HepG2 (cell line): Measurements from ENCODE around the gene INPP4B.

Experiments
- MXI1 ChIP-seq: IDR thresholded peaks from 3 replicates; pipeline ENCODE4 v1.6.1; 2012; ENCODE audit warnings: low read depth, low read length, inconsistent platforms, borderline replicate concordance
- POLR2A ChIP-seq, 2 experiments: IDR thresholded peaks; 2 replicates each; pipeline ENCODE4 v1.6.1; 2011; ENCODE audit warnings: low read depth in 2 of 2, low read length in 2 of 2, mild to moderate bottlenecking in 1 of 2, moderate library complexity in 1 of 2; ENCODE audit not compliant: insufficient read depth in 1 of 2
- RAD21 ChIP-seq: fragments of 450-650 bp; formaldehyde crosslinking; IDR thresholded peaks from 2 replicates; pipeline ENCODE4 v1.5.0; 2020; ENCODE audit warnings: mild to moderate bottlenecking
- REL ChIP-seq: sonication (generic); formaldehyde crosslinking; conservative IDR thresholded peaks from 2 replicates; pipeline ENCODE4 v1.8.0; 2022; ENCODE audit warnings: mild to moderate bottlenecking, missing genetic modification reagents, moderate library complexity
- ZIK1 ChIP-seq: sonication (generic); formaldehyde crosslinking; IDR thresholded peaks from 2 replicates; pipeline ENCODE4 v1.5.0; 2020; ENCODE audit warnings: mild to moderate bottlenecking, low read depth, missing genetic modification reagents, borderline replicate concordance
- ZKSCAN8 ChIP-seq: IDR thresholded peaks from 2 replicates; pipeline ENCODE4 v1.6.1; 2016; ENCODE audit warnings: borderline replicate concordance, missing genetic modification reagents, missing compliant biosample characterization
- ZNF296 ChIP-seq: sonication (generic); formaldehyde crosslinking; conservative IDR thresholded peaks from 2 replicates; pipeline ENCODE4 v1.5.0; 2020; ENCODE audit warnings: mild to moderate bottlenecking, missing genetic modification reagents
- ZNF383 ChIP-seq: sonication (generic); formaldehyde crosslinking; IDR thresholded peaks from 2 replicates; pipeline ENCODE4 v1.4.0; 2020; ENCODE audit warnings: missing genetic modification reagents, mild to moderate bottlenecking, borderline replicate concordance
- TF ChIP-seq, protein P1 (sequence below): sonication (generic); formaldehyde crosslinking; IDR thresholded peaks from 2 replicates; pipeline ENCODE4 v1.5.0; 2020; ENCODE audit warnings: mild to moderate bottlenecking, missing genetic modification reagents, moderate library complexity
- TF ChIP-seq, protein P2 (sequence below), 2 experiments: sonication (generic) in 1 of 2; formaldehyde crosslinking in 1 of 2; IDR thresholded peaks; 2 replicates each; pipeline versions ENCODE4 v1.5.1 to v1.6.1; 2011 to 2020; ENCODE audit warnings: borderline replicate concordance in 1 of 2, low read depth in 1 of 2, low read length in 1 of 2, mild to moderate bottlenecking in 1 of 2, missing genetic modification reagents in 1 of 2, moderate library complexity in 1 of 2

DNA sequence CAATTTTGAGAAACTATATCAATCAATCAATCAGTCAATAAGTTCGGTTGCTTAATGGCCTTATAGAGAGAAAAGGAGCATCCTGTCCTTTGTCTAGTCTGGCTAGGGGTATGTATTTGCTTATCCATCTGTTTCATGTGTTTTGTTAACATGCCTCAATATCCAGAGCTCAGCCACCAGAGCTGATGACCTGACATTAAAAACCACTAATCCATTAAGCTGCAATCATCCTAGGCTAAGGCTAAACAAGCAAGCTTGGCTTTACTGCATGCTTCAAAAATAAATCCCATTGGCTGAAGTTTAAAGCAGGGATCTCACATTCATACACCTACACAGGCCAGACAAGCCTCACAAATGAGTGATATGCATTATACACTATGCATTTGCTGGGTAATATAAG lies 139.7 kb downstream of the INPP4B start:
- TF ChIP-seq ZNF296 (CRISPR knock-in tag) (no peak), ZKSCAN8 (no peak), REL (CRISPR knock-in tag) (no peak), ZNF383 (CRISPR knock-in tag) (no peak), RAD21 (CRISPR knock-in tag) (no peak), POLR2A (IDR thresholded peaks at IDR 0.05; ENCODE audit: insufficient read depth in 1 of 2, low read depth in 2 of 2, low read length in 2 of 2) (no peak), ZIK1 (CRISPR knock-in tag) (no peak), MXI1 (no peak)
- TF ChIP-seq, protein P1, sequence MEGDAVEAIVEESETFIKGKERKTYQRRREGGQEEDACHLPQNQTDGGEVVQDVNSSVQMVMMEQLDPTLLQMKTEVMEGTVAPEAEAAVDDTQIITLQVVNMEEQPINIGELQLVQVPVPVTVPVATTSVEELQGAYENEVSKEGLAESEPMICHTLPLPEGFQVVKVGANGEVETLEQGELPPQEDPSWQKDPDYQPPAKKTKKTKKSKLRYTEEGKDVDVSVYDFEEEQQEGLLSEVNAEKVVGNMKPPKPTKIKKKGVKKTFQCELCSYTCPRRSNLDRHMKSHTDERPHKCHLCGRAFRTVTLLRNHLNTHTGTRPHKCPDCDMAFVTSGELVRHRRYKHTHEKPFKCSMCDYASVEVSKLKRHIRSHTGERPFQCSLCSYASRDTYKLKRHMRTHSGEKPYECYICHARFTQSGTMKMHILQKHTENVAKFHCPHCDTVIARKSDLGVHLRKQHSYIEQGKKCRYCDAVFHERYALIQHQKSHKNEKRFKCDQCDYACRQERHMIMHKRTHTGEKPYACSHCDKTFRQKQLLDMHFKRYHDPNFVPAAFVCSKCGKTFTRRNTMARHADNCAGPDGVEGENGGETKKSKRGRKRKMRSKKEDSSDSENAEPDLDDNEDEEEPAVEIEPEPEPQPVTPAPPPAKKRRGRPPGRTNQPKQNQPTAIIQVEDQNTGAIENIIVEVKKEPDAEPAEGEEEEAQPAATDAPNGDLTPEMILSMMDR (CRISPR knock-in tag), result no peak
- TF ChIP-seq, protein P2, sequence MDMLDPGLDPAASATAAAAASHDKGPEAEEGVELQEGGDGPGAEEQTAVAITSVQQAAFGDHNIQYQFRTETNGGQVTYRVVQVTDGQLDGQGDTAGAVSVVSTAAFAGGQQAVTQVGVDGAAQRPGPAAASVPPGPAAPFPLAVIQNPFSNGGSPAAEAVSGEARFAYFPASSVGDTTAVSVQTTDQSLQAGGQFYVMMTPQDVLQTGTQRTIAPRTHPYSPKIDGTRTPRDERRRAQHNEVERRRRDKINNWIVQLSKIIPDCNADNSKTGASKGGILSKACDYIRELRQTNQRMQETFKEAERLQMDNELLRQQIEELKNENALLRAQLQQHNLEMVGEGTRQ (IDR thresholded peaks at IDR 0.05; ENCODE audit: low read depth, low read length), result no peak
- TF ChIP-seq, protein P2 (CRISPR knock-in tag; IDR thresholded peaks at IDR 0.05; ENCODE audit: borderline replicate concordance), result no peak
